Measurements from ENCODE around the gene DUSP10. TPM values are rescaled to one million over a fixed set of nuclear protein-coding genes. Genes with fewer than 3 reads are reported as not detected.

Gene DUSP10
- total and polyA plus RNA-seq, 2 of the 13 experiments (the other 11 are each of a cell fraction or from before 2014, with no cell fraction given), result 2.1 to 4.4 TPM

GRCh38 chr1:221741703-221742554 lies at the start of gene DUSP10 (continued):
- TF ChIP-seq ARID4A (CRISPR knock-in tag; IDR thresholded peaks at IDR 0.05; ENCODE audit: borderline replicate concordance), result peak; percentile 77; the same call in 1 of the 2 replicates
- TF ChIP-seq ZNF768 (CRISPR knock-in tag; IDR thresholded peaks at IDR 0.05), result no peak
- no peak for TF ChIP-seq SMARCE1 (IDR thresholded peaks at IDR 0.05; ENCODE audit: borderline replicate concordance)
- TF ChIP-seq ZNF788 (CRISPR knock-in tag; IDR thresholded peaks at IDR 0.05; ENCODE audit: borderline replicate concordance), result no peak
- no peak for TF ChIP-seq ZNF713 (CRISPR knock-in tag; IDR thresholded peaks at IDR 0.05)
- no peak for TF ChIP-seq DNMT3B (CRISPR knock-in tag; conservative IDR thresholded peaks at IDR 0.05)
- TF ChIP-seq ZBTB39 (CRISPR knock-in tag; IDR thresholded peaks at IDR 0.05), result no peak
- TF ChIP-seq ZNF792 (CRISPR knock-in tag; IDR thresholded peaks at IDR 0.05), result no peak
- peak; percentile 87 for TF ChIP-seq PRDM15 (CRISPR knock-in tag; IDR thresholded peaks at IDR 0.05)
- 0 out of 2 replicates have a peak, but pooled peaks have one; percentile 23 for TF ChIP-seq ETV5 (CRISPR knock-in tag; IDR thresholded peaks at IDR 0.05; ENCODE audit: borderline replicate concordance)
- TF ChIP-seq CTCF (CRISPR knock-in tag; IDR thresholded peaks at IDR 0.05), result peak; percentile 29
